ENCODE results near the gene MACROD2.
"Not testable (repeated sequence)": the region's sequence is repeated elsewhere in the genome, so short reads cannot be mapped to it uniquely, and the experiment has no call there.

The MACROD2 gene

DNA sequence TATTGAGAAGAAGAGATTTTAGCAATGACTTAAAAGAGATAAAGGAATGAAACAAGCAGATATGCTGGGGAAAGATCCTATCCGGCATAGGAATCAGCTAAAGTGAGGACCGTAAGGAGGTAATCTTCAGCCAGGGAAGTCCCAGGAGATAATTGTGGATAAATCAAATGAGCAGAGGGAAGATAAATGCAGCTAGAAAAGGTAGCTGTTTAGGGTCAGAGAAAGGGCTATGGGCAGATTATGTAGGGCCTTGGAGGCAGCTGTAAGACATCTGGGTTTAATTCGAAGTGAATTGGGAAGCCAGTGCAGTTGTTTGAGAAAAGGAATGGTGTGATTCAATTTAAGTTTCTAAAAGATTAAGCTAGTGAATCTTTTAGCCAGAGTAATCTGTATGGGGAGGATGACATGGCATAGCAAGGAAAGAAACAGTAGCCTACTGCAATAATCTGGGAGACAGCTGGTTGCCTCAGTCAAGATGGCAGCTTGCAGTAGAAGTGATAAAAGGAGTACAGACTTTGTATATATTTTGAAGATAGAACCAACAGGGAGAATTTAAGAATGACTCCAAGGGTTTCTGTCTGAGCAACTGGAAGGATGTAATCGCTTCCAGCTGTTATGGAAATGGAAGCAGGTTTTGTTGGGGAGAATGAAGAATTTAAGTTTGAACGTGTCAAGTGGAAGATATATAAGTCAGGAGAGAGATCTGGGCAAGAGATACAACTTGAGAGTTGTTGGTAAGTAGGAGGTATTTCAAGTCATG lies 894.4 kb downstream of the MACROD2 start:
- no peak for DNase-seq

DNA sequence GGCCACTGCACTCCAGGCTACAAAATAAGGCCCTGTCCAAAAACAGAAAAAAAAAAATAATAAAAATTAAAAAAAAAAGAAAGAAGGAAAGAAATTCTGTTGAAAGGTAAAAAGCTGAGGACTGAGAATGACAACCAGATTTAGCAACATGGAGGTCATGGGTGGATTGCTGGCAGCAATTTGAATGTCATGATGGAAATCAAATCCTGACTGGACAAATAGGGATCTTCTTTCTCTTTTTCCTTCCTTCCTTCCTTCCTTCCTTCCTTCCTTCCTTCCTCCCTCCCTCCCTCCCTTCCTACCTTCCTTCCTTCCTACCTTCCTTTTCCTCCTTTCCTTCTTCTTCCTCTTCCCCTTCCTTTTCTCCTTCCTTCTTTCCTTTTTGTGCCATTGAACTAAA lies 895.4 kb downstream of the MACROD2 start:
- no peak for DNase-seq

DNA sequence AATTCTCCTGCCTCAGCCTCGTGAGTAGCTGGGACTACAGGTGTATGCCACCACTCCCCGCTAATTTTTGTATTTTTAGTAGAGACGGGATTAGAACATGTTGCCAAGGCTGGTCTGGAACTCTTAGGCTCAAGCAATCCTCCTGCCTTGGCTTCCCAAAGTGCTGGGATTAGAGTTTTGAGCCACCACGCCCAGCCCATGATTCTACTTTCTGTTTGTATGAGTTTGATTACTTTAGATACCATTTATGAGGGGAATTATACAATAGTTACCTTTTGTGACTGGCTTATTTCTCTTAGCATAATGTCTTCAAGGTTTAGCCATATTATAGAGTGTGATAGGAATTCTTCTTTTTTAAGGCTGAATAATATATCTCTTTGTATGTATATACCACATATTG lies 897.5 kb downstream of the MACROD2 start:
- no peak for DNase-seq

DNA sequence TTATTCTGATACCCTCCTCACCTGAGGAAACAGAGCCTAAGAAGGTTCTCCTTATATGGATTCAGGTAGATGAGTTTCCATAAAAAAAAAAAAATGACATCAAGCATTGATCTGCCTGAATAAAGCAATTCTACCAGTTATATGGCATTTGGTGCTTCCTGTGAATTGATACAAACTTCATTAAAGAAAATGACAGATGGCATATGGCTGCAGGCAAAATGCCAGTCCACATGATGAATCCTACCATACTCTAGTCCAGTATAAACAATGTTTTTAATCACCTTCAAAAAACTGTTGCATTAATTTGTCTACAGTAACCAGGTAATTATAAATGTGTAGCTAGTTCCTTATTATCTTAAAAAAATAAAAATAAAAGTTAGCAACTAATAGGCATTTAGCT lies 901.3 kb downstream of the MACROD2 start:
- no peak for DNase-seq

DNA sequence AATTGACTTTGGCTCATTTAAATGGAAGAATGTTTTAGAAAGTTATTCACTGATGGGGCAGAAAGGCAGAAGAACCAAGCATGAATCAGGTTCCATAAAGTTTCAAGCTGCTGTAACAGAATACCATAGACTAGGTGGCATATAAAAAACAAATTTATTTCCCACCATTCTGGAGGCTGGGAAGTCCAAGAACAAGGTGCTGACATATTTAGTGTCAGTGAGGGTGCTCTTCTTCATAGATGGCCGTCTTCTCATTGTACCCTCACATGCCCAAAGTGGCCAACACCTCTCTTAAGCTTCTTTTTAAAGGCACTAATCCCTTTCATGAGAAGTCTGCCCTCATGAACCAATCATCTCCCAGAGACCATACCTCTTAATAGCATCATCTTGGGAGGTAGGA lies 902.3 kb downstream of the MACROD2 start:
- DNase-seq: no peak

DNA sequence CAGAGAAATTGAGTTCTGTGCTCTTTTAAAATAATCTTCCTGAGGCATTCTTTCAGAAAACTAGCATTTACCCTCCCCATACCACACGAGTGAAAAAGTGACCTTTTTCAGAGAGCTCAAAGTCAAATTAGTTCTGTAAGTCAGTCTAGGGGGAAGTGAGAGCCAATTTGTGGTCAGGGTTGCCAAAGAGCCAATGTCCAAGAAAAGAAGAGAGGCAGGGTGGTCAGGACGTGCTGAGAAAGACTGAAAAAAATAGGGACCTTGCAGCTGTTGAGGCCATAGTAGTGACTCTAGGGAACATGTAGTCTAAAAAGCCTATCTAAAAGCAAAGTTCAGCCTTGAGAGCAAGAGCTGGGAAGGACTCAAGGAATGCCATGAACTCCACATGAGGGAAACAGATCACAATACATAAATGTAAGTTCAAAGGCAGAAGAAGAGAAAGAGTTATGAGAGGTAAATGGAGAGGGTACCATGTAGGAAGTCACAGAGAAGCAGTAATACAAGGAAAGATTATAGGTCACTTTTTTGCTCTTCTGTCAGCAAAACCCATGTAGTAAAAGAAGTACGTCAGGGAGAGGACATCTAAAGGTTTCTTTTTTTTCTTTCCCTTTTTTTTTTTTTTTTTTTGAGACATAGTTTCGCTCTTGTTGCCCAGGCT lies 907.2 kb downstream of the MACROD2 start:
- no peak for DNase-seq

DNA sequence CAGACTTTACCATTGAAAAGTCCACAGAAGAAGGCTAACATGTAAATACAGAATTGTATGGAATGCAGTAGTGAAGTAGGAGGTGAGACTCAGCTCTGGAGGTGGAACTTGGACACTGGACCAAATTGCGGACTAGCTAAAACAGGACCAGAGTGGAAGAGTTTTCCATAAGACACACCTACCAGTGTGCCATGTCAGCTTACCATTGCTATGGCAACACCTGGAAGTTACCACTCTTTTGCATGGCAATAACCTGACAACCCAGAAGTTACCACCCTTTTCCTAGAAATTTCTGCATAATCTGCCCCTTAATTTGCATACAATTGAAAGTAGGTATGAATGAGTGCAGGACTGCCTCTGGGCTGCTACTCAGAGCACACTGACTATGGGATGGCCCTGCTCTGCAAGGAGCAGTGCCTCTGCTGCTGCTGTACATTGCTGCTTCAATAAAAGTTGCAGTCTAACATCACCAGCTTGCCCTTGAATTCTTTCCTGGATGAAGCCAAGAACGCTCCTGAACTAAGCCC lies 911.7 kb downstream of the MACROD2 start:
- no peak for DNase-seq

DNA sequence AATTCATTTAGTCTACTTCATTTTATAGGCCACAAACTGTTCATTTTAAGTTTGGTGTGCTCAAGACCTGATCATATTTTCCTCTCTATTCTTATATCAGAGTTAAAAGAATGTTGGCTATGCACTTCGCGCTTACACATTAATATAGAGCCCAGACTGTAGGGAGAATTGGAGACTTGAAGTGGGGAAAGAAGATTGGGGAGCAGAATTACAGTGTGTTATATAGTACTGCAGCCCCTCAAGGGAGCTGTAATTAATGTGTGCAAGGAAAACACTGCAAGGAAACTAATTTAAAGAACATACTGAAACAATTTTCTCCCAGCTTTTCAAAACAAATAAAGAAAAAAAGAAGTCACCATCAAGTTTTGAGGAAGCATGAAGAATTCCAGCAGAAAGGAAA lies 914.8 kb downstream of the MACROD2 start:
- DNase-seq: no peak

DNA sequence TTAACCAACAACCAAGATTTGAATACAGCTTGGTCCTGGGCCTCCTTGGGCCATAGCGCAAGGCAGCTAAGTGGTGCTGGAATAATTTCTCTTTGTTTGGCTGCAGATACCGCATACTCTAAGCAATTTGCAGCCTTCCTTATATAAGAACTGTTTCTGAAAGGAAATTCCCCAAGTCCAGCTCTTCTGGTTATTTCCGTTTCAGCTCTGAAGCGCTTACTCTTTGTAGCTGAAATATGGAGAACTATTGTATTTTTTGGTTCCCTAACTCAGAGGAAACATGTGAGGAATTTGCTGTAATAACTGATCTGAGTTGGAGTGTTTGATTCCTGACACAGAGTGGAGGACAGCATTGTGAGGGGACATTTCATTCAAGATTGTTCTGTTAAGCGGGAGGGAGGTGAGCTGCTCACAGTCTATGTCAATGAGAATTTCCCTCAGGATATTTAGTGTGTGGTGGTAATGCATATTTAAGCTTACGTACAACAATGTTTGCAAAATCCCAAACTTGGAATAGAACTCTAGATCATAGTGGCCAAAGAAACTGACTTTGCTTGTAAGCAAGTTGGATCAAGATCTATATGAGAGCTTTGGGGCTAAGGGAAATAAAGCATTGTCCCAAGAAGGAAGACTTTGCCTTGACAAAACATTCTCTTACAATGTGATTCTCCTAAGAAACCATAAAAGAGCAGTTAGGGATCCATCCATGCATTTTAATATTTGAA lies 918.7 kb downstream of the MACROD2 start:
- DNase-seq: no peak

DNA sequence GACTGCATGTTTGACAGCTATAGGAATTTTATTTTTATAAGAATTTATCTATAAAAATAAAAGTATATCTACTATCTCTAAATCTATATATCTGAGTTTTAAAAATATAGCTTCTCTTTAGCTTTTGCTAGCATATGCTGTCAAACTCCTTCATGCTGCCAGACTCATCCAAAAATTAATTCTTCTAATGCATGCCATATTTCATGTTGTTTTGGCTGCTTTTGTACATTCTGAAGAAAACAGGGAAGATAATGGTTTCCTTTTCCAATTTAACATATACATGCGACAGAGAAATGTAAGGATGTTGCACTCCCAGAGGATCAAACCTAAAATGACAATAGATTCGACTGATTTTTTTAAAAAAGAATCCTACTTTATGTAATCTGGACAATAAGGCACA lies 919.3 kb downstream of the MACROD2 start:
- DNase-seq: no peak

DNA sequence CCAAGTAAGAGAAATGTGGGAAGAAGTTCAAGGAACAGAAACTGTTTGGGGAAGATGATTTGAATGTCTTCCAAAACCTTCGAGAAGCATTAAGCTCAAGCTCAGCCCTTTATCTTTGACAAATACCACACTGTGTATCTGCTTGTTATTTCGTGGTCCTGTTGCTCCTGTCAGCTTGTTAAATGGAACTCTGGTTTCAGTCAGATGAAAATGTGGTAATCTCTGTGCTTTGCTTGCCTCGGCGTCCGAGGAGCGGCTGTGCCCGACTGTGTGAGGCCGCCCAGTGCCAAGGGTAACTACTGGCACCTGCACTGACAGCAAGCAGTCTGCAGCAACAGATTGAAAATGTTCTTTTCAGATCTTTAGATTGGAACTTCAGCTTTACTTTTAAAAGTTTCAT lies 920.0 kb downstream of the MACROD2 start:
- DNase-seq: no peak

DNA sequence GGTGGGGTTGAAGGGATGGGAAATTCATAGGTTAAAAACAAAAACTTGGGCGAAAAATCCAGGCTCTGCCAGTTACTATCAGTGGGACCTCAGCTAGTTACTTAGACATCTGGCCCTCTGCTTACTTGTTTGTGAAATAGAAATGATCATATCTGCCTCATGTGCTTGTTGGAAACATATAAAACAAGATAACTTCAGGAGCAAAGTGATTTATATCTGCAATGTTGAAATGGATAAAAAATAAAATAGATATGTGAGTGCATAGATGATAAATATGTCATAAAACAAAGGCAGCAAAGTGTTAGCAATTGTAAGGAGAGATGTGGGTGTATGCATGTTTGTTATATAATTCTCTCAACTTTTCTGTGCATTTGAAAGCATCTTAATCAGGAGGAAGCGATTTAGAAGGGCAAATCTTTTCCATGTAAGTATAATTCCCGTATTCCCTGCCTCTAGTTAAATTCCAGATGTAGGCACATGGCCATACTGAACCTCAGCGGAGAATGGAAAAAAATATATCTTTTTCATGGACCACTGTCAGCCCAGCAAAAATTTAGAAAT lies 921.1 kb downstream of the MACROD2 start:
- DNase-seq: no peak

DNA sequence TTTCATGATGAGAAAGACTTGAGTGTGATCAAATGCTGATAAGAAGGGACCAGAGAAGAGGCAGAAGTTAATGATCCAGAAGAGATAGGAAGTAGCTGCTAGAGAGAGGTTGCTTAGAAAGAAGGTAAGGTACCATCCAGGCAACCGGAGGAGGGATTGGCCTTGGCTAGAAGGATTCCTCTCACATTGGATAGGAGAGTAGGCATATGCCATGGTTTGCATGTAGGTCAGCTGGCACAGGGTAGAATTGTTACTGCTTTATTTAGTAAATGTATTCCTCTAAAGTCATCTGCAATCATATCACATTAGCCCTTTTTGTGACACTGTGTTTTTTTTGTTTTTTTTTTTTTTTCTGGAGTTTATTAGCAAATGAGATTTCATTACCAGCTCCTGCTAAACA lies 923.0 kb downstream of the MACROD2 start:
- DNase-seq: no peak

DNA sequence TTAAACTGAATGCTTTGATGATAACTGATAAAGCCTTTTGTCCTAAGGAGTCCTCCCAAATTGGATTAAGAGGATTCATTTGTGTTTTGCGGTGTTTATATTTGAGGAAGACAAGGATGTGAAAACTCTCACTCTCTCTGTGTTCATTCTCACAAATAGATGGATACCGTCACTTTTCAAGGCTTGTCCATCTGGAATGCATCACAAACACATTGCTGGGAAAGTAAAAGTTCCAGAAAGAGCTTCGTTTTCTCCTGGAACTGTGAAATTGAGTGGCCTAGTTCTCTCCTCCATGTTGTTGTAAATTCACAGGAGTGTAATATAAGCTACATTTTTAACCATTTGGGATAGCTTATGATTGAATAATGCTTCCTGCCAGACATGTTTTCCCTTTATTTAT lies 923.7 kb downstream of the MACROD2 start:
- DNase-seq: no peak

DNA sequence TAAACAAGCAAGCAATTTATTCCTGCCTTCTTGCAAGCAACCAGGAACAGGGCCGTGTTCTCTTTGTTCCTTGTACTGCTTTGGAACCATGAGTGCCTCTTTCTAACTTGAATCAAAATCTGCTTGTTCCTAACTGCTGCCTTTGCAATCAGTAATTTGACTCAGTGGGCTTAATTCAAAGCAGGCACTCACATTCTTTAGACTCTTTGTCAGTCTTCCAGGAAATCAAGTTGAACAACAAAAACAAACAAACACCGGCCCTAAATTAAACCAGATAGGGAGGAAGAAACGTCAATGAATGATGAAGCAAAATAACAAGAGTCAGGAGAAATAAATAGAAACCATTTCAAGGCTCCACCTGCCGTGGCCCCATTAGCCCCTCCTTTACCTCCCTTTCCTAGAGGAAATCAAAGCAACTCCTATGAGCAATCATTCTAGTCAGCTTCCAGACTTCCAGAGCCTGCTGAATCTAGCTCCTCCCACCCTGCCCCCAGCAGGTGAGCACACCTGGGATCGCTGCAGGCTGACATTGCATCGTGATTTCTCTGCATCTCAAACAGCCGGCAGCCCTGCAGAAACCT lies 924.3 kb downstream of the MACROD2 start:
- no peak for DNase-seq

DNA sequence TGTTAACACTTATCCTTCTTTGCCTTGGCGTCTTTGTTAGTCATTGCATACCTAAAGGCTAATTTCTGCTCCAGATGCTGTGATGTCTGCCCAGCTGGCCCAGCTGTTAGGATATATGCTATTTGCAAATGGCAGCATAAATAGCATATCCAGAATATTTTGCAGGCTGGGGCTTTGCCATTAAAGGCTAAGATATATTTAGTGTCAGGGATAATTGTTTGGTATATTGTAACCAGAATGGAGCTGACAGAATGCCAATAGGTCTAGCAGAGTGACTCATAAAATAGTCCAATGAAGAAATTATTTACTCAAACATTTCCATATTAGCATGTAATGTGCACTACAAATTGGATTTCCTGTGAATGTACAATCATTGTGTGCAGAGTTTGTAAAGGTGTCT lies 926.2 kb downstream of the MACROD2 start:
- DNase-seq: no peak

DNA sequence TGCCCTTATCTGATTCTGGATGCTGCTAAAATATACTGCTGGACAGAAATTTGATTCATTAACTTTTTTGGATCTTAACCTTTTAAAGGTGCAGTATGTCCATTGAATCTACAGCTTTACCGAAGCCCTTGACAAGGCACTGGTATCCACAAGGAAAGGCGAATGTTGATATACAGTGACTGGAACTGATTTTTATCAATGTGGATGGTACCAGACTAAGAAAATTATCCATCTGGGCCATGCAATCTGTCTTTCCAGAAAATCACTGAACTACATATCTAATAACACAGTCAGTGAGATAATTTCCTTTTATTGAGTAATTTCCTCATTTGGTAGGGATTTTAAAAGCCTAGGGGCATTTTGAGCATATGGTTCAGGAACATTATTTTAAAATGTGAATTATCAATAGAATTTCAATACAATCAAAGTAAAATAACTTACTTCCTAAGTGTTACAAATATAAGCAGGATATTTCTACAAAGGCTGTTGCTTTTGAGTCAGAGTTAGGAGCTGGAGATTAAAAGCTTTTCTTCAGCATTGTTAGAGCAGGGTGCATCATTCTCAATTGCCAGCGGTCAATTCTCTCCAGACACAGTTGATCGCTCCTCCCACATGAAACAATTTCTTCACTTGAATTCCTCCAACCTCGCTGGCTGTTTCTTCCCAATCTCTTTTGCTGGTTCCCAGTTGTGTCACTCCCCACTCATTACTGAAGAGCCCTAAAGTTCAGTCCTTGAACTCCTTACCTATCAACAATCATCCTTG lies 927.4 kb downstream of the MACROD2 start:
- DNase-seq: no peak

DNA sequence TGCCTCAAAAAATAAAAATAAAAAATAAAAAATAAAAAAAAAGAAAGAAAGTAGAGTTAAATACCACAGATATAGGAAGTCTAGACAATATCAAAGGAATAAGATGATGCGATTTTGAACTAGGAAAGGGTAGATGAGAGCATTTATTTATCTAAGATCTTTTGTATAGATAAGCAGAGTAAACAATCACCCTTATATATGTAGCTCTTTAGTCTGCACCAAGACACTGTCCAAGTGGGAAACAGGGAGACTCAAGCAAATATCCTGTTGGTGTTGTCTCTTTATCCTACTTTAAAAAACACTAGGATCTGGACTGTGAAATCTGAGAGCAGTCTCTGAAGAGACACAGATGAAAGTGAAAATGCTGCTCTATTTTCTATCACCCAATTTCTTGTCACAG lies 929.1 kb downstream of the MACROD2 start:
- DNase-seq: no peak

DNA sequence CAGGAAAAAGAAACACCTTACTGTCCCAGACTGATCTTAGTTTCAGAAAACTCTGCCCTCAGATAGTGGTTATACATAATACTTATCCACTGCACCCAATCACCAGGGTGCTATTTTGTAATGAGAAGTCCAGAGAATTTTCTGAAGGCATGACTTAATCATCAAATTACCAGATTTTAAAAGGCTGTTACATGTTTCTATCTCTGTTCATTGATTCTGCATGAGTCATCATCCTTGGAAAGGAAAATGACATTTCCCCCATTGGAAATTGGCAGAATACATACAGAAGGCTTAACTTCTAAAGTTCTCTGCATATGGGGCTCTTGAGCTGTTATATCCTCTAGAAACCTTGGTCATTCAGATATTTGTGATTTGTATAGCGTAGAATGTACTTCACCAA lies 930.0 kb downstream of the MACROD2 start:
- no peak for DNase-seq

DNA sequence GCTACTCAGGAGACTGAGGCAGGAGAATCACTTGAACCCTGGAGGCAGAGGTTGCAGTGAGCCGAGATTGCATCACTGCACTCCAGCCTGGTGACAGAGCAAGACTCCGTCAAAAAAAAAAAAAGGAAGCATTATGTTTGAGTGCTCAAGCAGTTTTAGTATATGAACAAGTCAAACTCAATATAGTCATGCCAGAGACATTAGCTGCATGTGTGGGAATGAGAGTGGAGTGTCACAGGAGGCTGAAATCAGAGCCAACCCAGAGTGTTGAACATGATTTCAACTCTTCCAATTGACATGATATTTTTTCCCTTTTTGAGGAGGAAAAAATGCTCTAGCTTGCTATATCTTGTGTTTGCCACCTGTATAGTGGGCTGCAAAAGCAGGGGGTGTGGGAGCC lies 931.1 kb downstream of the MACROD2 start:
- DNase-seq: not testable (repeated sequence)

DNA sequence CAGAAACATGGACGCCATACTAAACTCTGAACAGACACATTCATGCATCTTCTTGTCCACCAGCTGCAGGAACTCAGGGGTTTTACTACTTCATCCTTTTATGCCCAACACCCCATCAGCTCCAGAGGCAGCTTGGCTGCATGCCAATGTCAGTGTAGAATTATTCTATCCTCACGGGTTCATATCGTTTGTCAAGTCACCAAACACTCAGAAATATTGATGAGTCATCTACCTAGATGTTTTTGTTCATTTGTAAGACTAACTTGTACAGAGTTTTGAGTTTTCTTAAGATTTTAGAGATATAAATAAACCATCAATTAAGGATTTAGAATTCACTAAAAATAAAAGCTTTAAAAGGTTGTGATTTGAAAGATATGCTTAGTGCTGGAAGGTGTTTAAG lies 932.8 kb downstream of the MACROD2 start:
- DNase-seq: no peak

DNA sequence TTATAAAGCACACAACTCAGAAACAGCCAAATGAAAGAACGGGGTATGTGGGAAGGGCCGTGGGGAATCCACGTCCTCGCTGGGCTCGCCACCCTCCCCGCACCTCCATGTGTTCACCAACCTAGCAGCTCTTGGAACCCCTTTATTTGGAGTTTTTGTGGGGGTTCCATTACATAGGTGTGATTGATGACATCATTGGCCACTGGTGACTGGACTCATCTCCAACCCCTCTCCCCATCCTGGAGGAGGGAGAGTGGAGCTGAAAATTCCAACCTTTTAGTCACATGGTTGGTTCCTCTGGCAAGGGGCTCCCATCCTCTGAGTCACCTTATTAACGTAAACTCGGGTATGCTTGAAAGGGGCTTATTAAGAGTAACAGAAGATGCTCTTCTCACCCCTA lies 934.1 kb downstream of the MACROD2 start:
- no peak for DNase-seq

Data from activated effector memory CD4-positive, alpha-beta T cell treated with anti-CD3 and anti-CD28 coated beads, Interleukin-2, amount 50 U/mL, for 16 hours (primary cell).